Esophagus squamous epithelium (tissue), 4 donors: ENCODE data around the gene CACUL1.
"Not testable (repeated sequence)": the region's sequence is repeated elsewhere in the genome, so short reads cannot be mapped to it uniquely, and the experiment has no call there.

Source experiments
- POLR2A ChIP-seq, 4 donors: fragments of 450-650 bp; IDR thresholded peaks; one replicate each; pipeline ENCODE4 v1.6.1; 2017; ENCODE audit warnings: antibody characterized with exemption in 4 of 4, mild to moderate bottlenecking in 4 of 4, moderate library complexity in 3 of 4
- TF ChIP-seq, protein P1 (sequence below), 6 experiments: fragments of 450-650 bp in 4 of 6; fragments of 200-600 bp in 2 of 6; sonication (generic) in 2 of 6; IDR thresholded peaks; one replicate each; pipeline ENCODE4 v1.5.1; 2016 to 2019; ENCODE audit warnings: antibody characterized with exemption in 6 of 6, mild to moderate bottlenecking in 4 of 6, moderate library complexity in 4 of 6

DNA sequence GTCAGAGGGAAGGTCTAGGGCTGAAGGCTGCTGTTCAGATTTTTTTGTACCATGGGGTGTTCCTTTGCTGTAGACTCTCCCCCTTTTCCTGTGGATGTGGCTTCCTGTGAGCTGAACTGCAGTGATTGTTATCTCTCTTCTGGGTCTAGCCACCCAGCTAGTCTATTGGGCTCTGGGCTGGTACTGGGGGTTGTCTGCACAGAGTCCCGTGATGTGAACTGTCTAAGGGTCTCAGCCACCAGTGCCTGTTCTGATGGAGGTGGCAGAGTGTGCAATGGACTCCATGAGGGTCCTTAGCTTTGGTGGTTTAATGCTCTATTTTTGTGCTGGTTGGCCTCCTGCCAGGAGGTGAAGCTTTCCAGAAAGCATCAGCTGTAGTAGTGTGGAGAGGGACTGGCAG lies 96.6 kb downstream of the CACUL1 start:
- TF ChIP-seq, protein P1, sequence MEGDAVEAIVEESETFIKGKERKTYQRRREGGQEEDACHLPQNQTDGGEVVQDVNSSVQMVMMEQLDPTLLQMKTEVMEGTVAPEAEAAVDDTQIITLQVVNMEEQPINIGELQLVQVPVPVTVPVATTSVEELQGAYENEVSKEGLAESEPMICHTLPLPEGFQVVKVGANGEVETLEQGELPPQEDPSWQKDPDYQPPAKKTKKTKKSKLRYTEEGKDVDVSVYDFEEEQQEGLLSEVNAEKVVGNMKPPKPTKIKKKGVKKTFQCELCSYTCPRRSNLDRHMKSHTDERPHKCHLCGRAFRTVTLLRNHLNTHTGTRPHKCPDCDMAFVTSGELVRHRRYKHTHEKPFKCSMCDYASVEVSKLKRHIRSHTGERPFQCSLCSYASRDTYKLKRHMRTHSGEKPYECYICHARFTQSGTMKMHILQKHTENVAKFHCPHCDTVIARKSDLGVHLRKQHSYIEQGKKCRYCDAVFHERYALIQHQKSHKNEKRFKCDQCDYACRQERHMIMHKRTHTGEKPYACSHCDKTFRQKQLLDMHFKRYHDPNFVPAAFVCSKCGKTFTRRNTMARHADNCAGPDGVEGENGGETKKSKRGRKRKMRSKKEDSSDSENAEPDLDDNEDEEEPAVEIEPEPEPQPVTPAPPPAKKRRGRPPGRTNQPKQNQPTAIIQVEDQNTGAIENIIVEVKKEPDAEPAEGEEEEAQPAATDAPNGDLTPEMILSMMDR (IDR thresholded peaks at IDR 0.05) = not testable (repeated sequence)
- not testable (repeated sequence) for TF ChIP-seq POLR2A (IDR thresholded peaks at IDR 0.05)
